H9 (cell line): ENCODE data around the gene S100A6. TPM values are rescaled to one million over a fixed set of nuclear protein-coding genes. Genes with fewer than 3 reads are reported as not detected.
A peak's percentile ranks its signal among the peaks of the same experiment; 100 is the strongest.

Source experiments
- DNase-seq: peaks from one replicate; pipeline ENCODE4 v3.0.0-alpha.2; 2017
- H2AFZ ChIP-seq: one replicate; pipeline ENCODE4 v1.6.1; 2013; ENCODE audit warnings: mild to moderate bottlenecking, low read length, control low read depth, moderate library complexity
- H2AK5ac ChIP-seq: 2 replicates; pipeline ENCODE4 v1.6.1; 2013; ENCODE audit warnings: low read length, control low read depth, mixed read lengths; ENCODE audit not compliant: insufficient read length
- H2BK120ac ChIP-seq: one replicate; pipeline ENCODE4 v1.6.1; 2013; ENCODE audit warnings: low read depth, mild to moderate bottlenecking, low read length, control low read depth, inconsistent platforms; ENCODE audit not compliant: poor library complexity, severe bottlenecking
- H2BK12ac ChIP-seq: 2 replicates; pipeline ENCODE4 v1.6.1; 2013; ENCODE audit warnings: low read length, control low read depth, mixed read lengths, low read depth; ENCODE audit not compliant: insufficient read length
- H2BK15ac ChIP-seq: 2 replicates; pipeline ENCODE4 v1.6.1; 2013; ENCODE audit warnings: low read depth, low read length, control low read depth
- H2BK20ac ChIP-seq: one replicate; pipeline ENCODE4 v1.6.1; 2013; ENCODE audit warnings: low read depth, mild to moderate bottlenecking, low read length, control low read depth, inconsistent platforms; ENCODE audit not compliant: poor library complexity, severe bottlenecking
- H2BK5ac ChIP-seq: 2 replicates; pipeline ENCODE4 v1.6.1; 2013; ENCODE audit warnings: low read length, control low read depth, mixed read lengths; ENCODE audit not compliant: insufficient read length
- H3K14ac ChIP-seq: 2 replicates; pipeline ENCODE4 v1.6.1; 2013; ENCODE audit warnings: low read length, control low read depth; ENCODE audit not compliant: insufficient read depth
- H3K18ac ChIP-seq: 2 replicates; pipeline ENCODE4 v1.6.1; 2013; ENCODE audit warnings: low read depth, mild to moderate bottlenecking, mixed read lengths, low read length, control low read depth; ENCODE audit not compliant: insufficient read length
- H3K23ac ChIP-seq: 2 replicates; pipeline ENCODE4 v1.6.1; 2013; ENCODE audit warnings: low read length, control low read depth, mixed read lengths, low read depth; ENCODE audit not compliant: insufficient read length
- H3K23me2 ChIP-seq: 2 replicates; pipeline ENCODE4 v1.6.1; 2013; ENCODE audit warnings: low read depth, mild to moderate bottlenecking, mixed read lengths, low read length, control low read depth; ENCODE audit not compliant: insufficient read length, poor library complexity, severe bottlenecking
- H3K27ac ChIP-seq: 2 replicates; pipeline ENCODE4 v1.5.1; 2013; ENCODE audit warnings: low read length, control low read depth, mixed read lengths, low read depth; ENCODE audit not compliant: insufficient read length
- H3K27me3 ChIP-seq: 2 replicates; pipeline ENCODE4 v1.6.1; 2013; ENCODE audit warnings: low read length, control low read depth, inconsistent platforms; ENCODE audit not compliant: insufficient read depth
- H3K4ac ChIP-seq: 2 replicates; pipeline ENCODE4 v1.6.1; 2013; ENCODE audit warnings: low read depth, mild to moderate bottlenecking, control low read depth, inconsistent platforms, low read length, moderate library complexity
- H3K4me1 ChIP-seq: 2 replicates; pipeline ENCODE4 v1.6.1; 2013; ENCODE audit warnings: low read length, control low read depth, inconsistent platforms; ENCODE audit not compliant: insufficient read depth
- H3K4me2 ChIP-seq: 2 replicates; pipeline ENCODE4 v1.6.1; 2013; ENCODE audit warnings: low read length, control low read depth, mixed read lengths; ENCODE audit not compliant: insufficient read length, insufficient read depth
- H3K56ac ChIP-seq: 2 replicates; pipeline ENCODE4 v1.6.1; 2013; ENCODE audit warnings: low read depth, mild to moderate bottlenecking, mixed read lengths, low read length, control low read depth; ENCODE audit not compliant: insufficient read length
- H3K79me1 ChIP-seq: 2 replicates; pipeline ENCODE4 v1.6.1; 2013; ENCODE audit warnings: low read depth, mild to moderate bottlenecking, moderate library complexity, low read length, control low read depth, inconsistent platforms; ENCODE audit not compliant: insufficient read depth, poor library complexity, severe bottlenecking
- H3K79me2 ChIP-seq: 2 replicates; pipeline ENCODE4 v1.6.1; 2013; ENCODE audit warnings: low read length, control low read depth, inconsistent platforms; ENCODE audit not compliant: insufficient read depth
- H3K9ac ChIP-seq: 2 replicates; pipeline ENCODE4 v1.6.1; 2013; ENCODE audit warnings: low read length, control low read depth, mixed read lengths; ENCODE audit not compliant: insufficient read length; ENCODE audit errors: extremely low read depth
- H3K9me3 ChIP-seq: one replicate; pipeline ENCODE4 v1.6.1; 2013; ENCODE audit warnings: low read depth, low read length, inconsistent platforms; ENCODE audit not compliant: control insufficient read depth
- H3T11ph ChIP-seq: one replicate; pipeline ENCODE4 v1.6.1; 2013; ENCODE audit warnings: mild to moderate bottlenecking, low read length, control low read depth, inconsistent platforms
- H4K20me1 ChIP-seq: one replicate; pipeline ENCODE4 v1.6.1; 2013; ENCODE audit not compliant: control insufficient read depth, insufficient read length, insufficient read depth
- H4K5ac ChIP-seq: 2 replicates; pipeline ENCODE4 v1.6.1; 2013; ENCODE audit warnings: low read depth, mild to moderate bottlenecking, mixed read lengths, low read length, control low read depth; ENCODE audit not compliant: insufficient read length
- H4K8ac ChIP-seq: replicated peaks from 2 replicates; pipeline ENCODE4 v1.6.1; 2013; ENCODE audit warnings: low read length, control low read depth, mixed read lengths, low read depth; ENCODE audit not compliant: insufficient read length
- H4K91ac ChIP-seq: 2 replicates; pipeline ENCODE4 v1.6.1; 2013; ENCODE audit warnings: low read depth, mild to moderate bottlenecking, moderate library complexity, mixed read lengths, low read length, control low read depth; ENCODE audit not compliant: insufficient read length
- H3K27ac Mint-ChIP-seq, 3 experiments: 2 replicates in 2 of 3; 3 replicates in 1 of 3; pipeline ENCODE4 v1.8.0; 2020 to 2021; ENCODE audit warnings: mixed read lengths in 3 of 3, mild to moderate bottlenecking in 1 of 3, moderate library complexity in 1 of 3
- H3K27me3 Mint-ChIP-seq: 2 replicates; pipeline ENCODE4 v1.8.0; 2021; ENCODE audit warnings: low read depth, mild to moderate bottlenecking, moderate library complexity, mixed read lengths
- H3K36me3 Mint-ChIP-seq, 3 experiments: 2 replicates in 2 of 3; 3 replicates in 1 of 3; pipeline ENCODE4 v1.8.0; 2020 to 2021; ENCODE audit warnings: low read depth in 3 of 3, mixed read lengths in 3 of 3; ENCODE audit not compliant: insufficient read depth in 1 of 3
- H3K4me1 Mint-ChIP-seq, 2 experiments: 2 replicates each; pipeline ENCODE4 v1.8.0; 2020; ENCODE audit warnings: mixed read lengths in 2 of 2
- H3K4me3 Mint-ChIP-seq, 2 experiments: 2 replicates in 1 of 2; 3 replicates in 1 of 2; pipeline ENCODE4 v1.8.0; 2020 to 2021; ENCODE audit warnings: mild to moderate bottlenecking in 2 of 2, mixed read lengths in 2 of 2, moderate library complexity in 1 of 2
- H3K9me3 Mint-ChIP-seq, 2 experiments: 2 replicates in 1 of 2; 3 replicates in 1 of 2; pipeline ENCODE4 v1.8.0; 2020; ENCODE audit warnings: mild to moderate bottlenecking in 2 of 2, mixed read lengths in 2 of 2, moderate library complexity in 1 of 2
- WGBS: extraction: QIAGEN DNeasy Blood & Tissue Kit; methylation state at CpG from one replicate; pipeline ENCODE4 v1.1.7; 2013; ENCODE audit warnings: missing lambda C conversion rate, low lambda C conversion rate, mixed read lengths; ENCODE audit not compliant: insufficient read length; ENCODE audit errors: extremely low coverage; 5-methylcytosine and 5-hydroxymethylcytosine counted together
- total RNA-seq: library from RNA; stranded (reverse); gene quantifications from 2 replicates; pipeline ENCODE4 v1.2.1, GENCODE V29; 2021
- TF ChIP-seq, protein P1 (sequence below): fragments of 200-600 bp; sonication (generic); conservative IDR thresholded peaks from 3 replicates; pipeline ENCODE4 v1.8.0; 2021; ENCODE audit warnings: antibody characterized with exemption, mild to moderate bottlenecking

The S100A6 gene
- total RNA-seq, 1 experiment from 2014 or later: not detected

DNA sequence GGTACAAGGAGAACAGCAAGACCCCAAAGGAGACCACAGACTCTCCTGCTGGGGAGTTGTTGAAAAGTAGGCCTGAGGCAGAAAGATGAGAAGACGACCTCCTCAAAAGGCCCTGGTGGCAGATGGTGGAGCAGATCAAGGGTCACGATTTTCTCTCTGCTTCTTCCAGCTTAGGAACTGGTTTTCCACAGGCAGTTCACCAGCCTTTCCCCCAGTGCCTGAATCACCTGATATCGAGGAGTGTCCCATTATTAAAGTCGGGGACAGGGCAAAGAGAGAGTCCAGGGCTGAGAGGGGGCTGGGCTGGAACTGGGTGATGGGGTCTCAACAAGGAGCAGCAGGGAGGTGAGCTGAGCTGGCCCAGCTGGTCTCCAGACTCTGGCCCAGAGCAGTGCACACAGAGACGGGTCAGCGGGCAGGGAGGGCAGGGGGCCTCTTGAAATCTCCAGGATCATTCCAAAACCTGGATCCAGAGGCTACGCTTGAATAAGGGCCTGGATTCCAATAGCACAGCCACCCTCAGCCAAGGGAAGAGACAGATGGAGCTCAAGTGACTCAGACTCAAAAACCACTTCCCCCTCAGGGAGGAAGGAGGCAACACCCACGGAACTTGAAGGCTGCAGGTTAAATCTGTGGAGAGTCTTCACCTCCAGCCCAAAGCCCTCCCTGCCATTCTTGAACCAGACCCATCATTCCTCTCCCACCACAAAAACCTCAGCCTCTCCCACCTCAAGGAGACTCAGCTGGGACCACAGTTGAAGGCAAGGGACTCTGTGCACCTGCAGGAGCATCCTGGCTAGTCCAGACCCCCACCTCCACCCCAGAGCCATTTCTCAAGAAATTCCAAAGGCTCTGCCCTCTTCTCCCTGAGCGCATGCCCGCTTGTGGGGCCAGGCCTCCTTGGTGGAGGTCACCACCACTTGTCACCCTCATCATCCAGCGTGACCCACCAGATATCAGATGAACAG lies 4.9 kb upstream of the S100A6 start, which contains the start of gene S100A5:
TSS of gene S100A5 (minus strand) at position 541 of the 968 bp plus-strand sequence. CDS start 743 bp downstream, outside the sequence.
- Mint-ChIP-seq H3K4me3 (no peak within 1 kb of the TSS), H3K4me1 (peaks cover 28 to 39% of the 10 kb centered on the region in 2 experiments)
- WGBS: no CpG with 5 or more reads among the region's 11 CpGs

More for the DNA sequence above, 4.9 kb upstream of the S100A6 start, which contains the start of gene S100A5:
- Histone ChIP-seq H2BK120ac (no peak within 1 kb of the TSS), H3K79me1 (no peaks in the 10 kb centered on the region), H3K4me1 (peaks cover 8% of the 10 kb centered on the region; the same call in 1 of the 2 replicates), H4K5ac (no peak within 1 kb of the TSS), H2BK12ac (no peak within 1 kb of the TSS), H3K9me3 (no peaks in the 10 kb centered on the region), H3K23ac (no peak within 1 kb of the TSS), H3K18ac (no peak within 1 kb of the TSS), H3K79me2 (no peaks in the 10 kb centered on the region), H2AK5ac (no peak within 1 kb of the TSS), H3K27me3 (no peaks in the 10 kb centered on the region), H4K20me1 (no peaks in the 10 kb centered on the region), H3K27ac (no peak within 1 kb of the TSS), H2BK15ac (no peak within 1 kb of the TSS), H3K14ac (no peak within 1 kb of the TSS; the same call in 1 of the 2 replicates), H3T11ph (no peak within 1 kb of the TSS), H3K4me2 (no peak within 1 kb of the TSS), H4K8ac (no peak within 1 kb of the TSS), H2BK20ac (no peak within 1 kb of the TSS), H3K4ac (no peak within 1 kb of the TSS), H2BK5ac (no peak within 1 kb of the TSS), H3K23me2 (no peaks in the 10 kb centered on the region), H4K91ac (no peak within 1 kb of the TSS), H2AFZ (no peak within 1 kb of the TSS), H3K9ac (no peak within 1 kb of the TSS), H3K56ac (no peak within 1 kb of the TSS)
- peak within 1 kb of the TSS in 1 of 3 experiments; percentile 70; a peak in 2 of 7 replicates for H3K27ac Mint-ChIP-seq
- H3K27me3 Mint-ChIP-seq: peaks cover 3% of the 10 kb centered on the region
- DNase-seq: no peak
- no peaks in the 10 kb centered on the region; a peak in 1 of 7 replicates for H3K36me3 Mint-ChIP-seq
- TF ChIP-seq, protein P1, sequence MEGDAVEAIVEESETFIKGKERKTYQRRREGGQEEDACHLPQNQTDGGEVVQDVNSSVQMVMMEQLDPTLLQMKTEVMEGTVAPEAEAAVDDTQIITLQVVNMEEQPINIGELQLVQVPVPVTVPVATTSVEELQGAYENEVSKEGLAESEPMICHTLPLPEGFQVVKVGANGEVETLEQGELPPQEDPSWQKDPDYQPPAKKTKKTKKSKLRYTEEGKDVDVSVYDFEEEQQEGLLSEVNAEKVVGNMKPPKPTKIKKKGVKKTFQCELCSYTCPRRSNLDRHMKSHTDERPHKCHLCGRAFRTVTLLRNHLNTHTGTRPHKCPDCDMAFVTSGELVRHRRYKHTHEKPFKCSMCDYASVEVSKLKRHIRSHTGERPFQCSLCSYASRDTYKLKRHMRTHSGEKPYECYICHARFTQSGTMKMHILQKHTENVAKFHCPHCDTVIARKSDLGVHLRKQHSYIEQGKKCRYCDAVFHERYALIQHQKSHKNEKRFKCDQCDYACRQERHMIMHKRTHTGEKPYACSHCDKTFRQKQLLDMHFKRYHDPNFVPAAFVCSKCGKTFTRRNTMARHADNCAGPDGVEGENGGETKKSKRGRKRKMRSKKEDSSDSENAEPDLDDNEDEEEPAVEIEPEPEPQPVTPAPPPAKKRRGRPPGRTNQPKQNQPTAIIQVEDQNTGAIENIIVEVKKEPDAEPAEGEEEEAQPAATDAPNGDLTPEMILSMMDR: no peak
- H3K9me3 Mint-ChIP-seq: no peaks in the 10 kb centered on the region
